Cortex of kidney (tissue), 1 donor: ENCODE measurements around the gene TMEM179.
"Not testable (repeated sequence)": the region's sequence is repeated elsewhere in the genome, so short reads cannot be mapped to it uniquely, and the experiment has no call there.

Experiments used
- DNase-seq: peaks from one replicate; lab custom pipeline; 2025; lab: John Stamatoyannopoulos, UW

The TMEM179 gene

GRCh38 chr14:104586832-104587620 lies 17.5 kb downstream of the TMEM179 start:
- DNase-seq, result no peak

- DNase-seq, result no peak
These were observed 18.4 kb downstream of the TMEM179 start for GRCh38 chr14:104585966-104586697.

- no peak for DNase-seq
These were observed 20.0 kb downstream of the TMEM179 start for GRCh38 chr14:104584557-104584956.

- DNase-seq, result no peak
These were observed 20.9 kb downstream of the TMEM179 start for GRCh38 chr14:104583424-104584306.

GRCh38 chr14:104582662-104583061 lies 21.9 kb downstream of the TMEM179 start:
- DNase-seq, result no peak

GRCh38 chr14:104582005-104582404 lies 22.6 kb downstream of the TMEM179 start:
- no peak for DNase-seq

GRCh38 chr14:104581521-104581920 lies 23.1 kb downstream of the TMEM179 start:
- no peak for DNase-seq

- no peak for DNase-seq
These were observed 23.6 kb downstream of the TMEM179 start for GRCh38 chr14:104580961-104581360.

- DNase-seq, result not testable (repeated sequence)
These were observed 24.6 kb downstream of the TMEM179 start for GRCh38 chr14:104579939-104580338.

GRCh38 chr14:104579507-104579906 lies 25.1 kb downstream of the TMEM179 start, which contains the start of gene C14orf180:
TSS of gene C14orf180 (plus strand) at chr14:104579764. CDS start at chr14:104586431, 6,667 bp downstream.
- DNase-seq, result no peak

GRCh38 chr14:104578321-104578720 lies 26.3 kb downstream of the TMEM179 start:
- no peak for DNase-seq

GRCh38 chr14:104577847-104578301 lies 26.7 kb downstream of the TMEM179 start:
- DNase-seq, result no peak

- no peak for DNase-seq
These were observed 27.1 kb downstream of the TMEM179 start for GRCh38 chr14:104577426-104577825.

GRCh38 chr14:104576970-104577332 lies 27.6 kb downstream of the TMEM179 start:
- no peak for DNase-seq

- DNase-seq, result no peak
These were observed 28.2 kb downstream of the TMEM179 start for GRCh38 chr14:104576232-104576969.

GRCh38 chr14:104574978-104575583 lies 29.5 kb downstream of the TMEM179 start:
- no peak for DNase-seq

GRCh38 chr14:104574536-104574935 lies 30.0 kb downstream of the TMEM179 start:
- DNase-seq, result no peak

GRCh38 chr14:104573930-104574329 lies 30.6 kb downstream of the TMEM179 start:
- DNase-seq, result no peak

GRCh38 chr14:104572668-104573067 lies 31.9 kb downstream of the TMEM179 start:
- DNase-seq, result no peak

- no peak for DNase-seq
These were observed 32.4 kb downstream of the TMEM179 start for GRCh38 chr14:104572024-104572626.

GRCh38 chr14:104571246-104571645 lies 33.3 kb downstream of the TMEM179 start:
- DNase-seq, result no peak
